ENCODE results near the gene L3MBTL4. TPM values are rescaled to one million over a fixed set of nuclear protein-coding genes. Genes with fewer than 3 reads are reported as not detected.

L3MBTL4 gene
- total RNA-seq, 1 experiment from 2014 or later, result 0.87 TPM

- no peak for TF ChIP-seq TCF7L2 (IDR thresholded peaks at IDR 0.05; ENCODE audit: low read depth, low read length)
- TF ChIP-seq SIN3A (IDR thresholded peaks at IDR 0.05; ENCODE audit: borderline replicate concordance, insufficient read depth, low read depth, low read length), result no peak
- no peak for TF ChIP-seq POLR2AphosphoS5 (IDR thresholded peaks at IDR 0.05; ENCODE audit: low read depth, low read length)
- TF ChIP-seq REST (IDR thresholded peaks at IDR 0.05; ENCODE audit: insufficient read depth in 1 of 2, low read depth in 2 of 2, low read length in 1 of 2), result no peak
- no peak for TF ChIP-seq CTCF (IDR thresholded peaks at IDR 0.05)
- Histone ChIP-seq H3K4me3 (ENCODE audit: low read depth in 2 of 2, low read length in 2 of 2) (no peak overlapping the region), H3K4me1 (ENCODE audit: control insufficient read depth, insufficient read depth, low read length) (no peaks in the 10 kb centered on the region), H3K9me3 (ENCODE audit: control insufficient read depth, insufficient read depth, low read depth, low read length) (no peaks in the 10 kb centered on the region), H3K36me3 (ENCODE audit: control insufficient read depth, insufficient read depth, low read length) (no peaks in the 10 kb centered on the region), H3K27me3 (ENCODE audit: control insufficient read depth, insufficient read depth, low read length) (no peaks in the 10 kb centered on the region), H3K27ac (ENCODE audit: low read length) (no peak overlapping the region)
- DNase-seq (ENCODE audit: low read depth, low spot score) (no peak), ATAC-seq (no peak)
- ChIA-PET POLR2A (no interaction called here), CTCF (interaction anchor here (0.7 kb wide), 1 partner anchor 24 kb away, joined by 3 read pairs; no protein-coding TSS in a partner anchor)
- intact Hi-C loops (cut with micrococcal nuclease; ENCODE audit: unreplicated experiment), result no loop called here
- BruUV-seq (replicated peaks), result no TSS peak
- in situ Hi-C loops (cut with HindIII; ENCODE audit: low pct_unique_long_range_greater_than_20kb, low sequenced_read_pairs), result no loop called here
Observed at GRCh38 chr18:6373187-6373586, 41.5 kb downstream of the L3MBTL4 start.

- intact Hi-C loops (cut with micrococcal nuclease; ENCODE audit: unreplicated experiment) (no loop called here), in situ Hi-C loops (cut with HindIII; ENCODE audit: low pct_unique_long_range_greater_than_20kb, low sequenced_read_pairs) (no loop called here)
- TF ChIP-seq POLR2AphosphoS5 (IDR thresholded peaks at IDR 0.05; ENCODE audit: low read depth, low read length), result no peak
- TF ChIP-seq SIN3A (IDR thresholded peaks at IDR 0.05; ENCODE audit: borderline replicate concordance, insufficient read depth, low read depth, low read length), result no peak
- no peak for DNase-seq (ENCODE audit: low read depth, low spot score)
- BruUV-seq (replicated peaks), result no TSS peak
- ATAC-seq, result no peak
- POLR2A ChIA-PET, result no interaction called here
- Histone ChIP-seq H3K27ac (ENCODE audit: low read length) (no peak overlapping the region), H3K4me1 (ENCODE audit: control insufficient read depth, insufficient read depth, low read length) (no peaks in the 10 kb centered on the region), H3K9me3 (ENCODE audit: control insufficient read depth, insufficient read depth, low read depth, low read length) (no peaks in the 10 kb centered on the region), H3K4me3 (ENCODE audit: low read depth in 2 of 2, low read length in 2 of 2) (no peak overlapping the region), H3K36me3 (ENCODE audit: control insufficient read depth, insufficient read depth, low read length) (no peaks in the 10 kb centered on the region), H3K27me3 (ENCODE audit: control insufficient read depth, insufficient read depth, low read length) (no peaks in the 10 kb centered on the region)
- CTCF ChIA-PET, result no interaction called here
Observed at GRCh38 chr18:6370886-6371635, 43.6 kb downstream of the L3MBTL4 start.

GRCh38 chr18:6370410-6370809, 44.3 kb downstream of the L3MBTL4 start:
- no peaks in the 10 kb centered on the region for H3K4me1 ChIP-seq (ENCODE audit: control insufficient read depth, insufficient read depth, low read length)
- no peak for ATAC-seq
- no peaks in the 10 kb centered on the region for H3K36me3 ChIP-seq (ENCODE audit: control insufficient read depth, insufficient read depth, low read length)
- H3K9me3 ChIP-seq (ENCODE audit: control insufficient read depth, insufficient read depth, low read depth, low read length), result no peaks in the 10 kb centered on the region
- ChIA-PET CTCF (no interaction called here), POLR2A (no interaction called here)
- no peak overlapping the region for H3K27ac ChIP-seq (ENCODE audit: low read length)
- no peak overlapping the region for H3K4me3 ChIP-seq (ENCODE audit: low read depth in 2 of 2, low read length in 2 of 2)
- no peak for DNase-seq (ENCODE audit: low read depth, low spot score)
- intact Hi-C loops (cut with micrococcal nuclease; ENCODE audit: unreplicated experiment) (no loop called here), in situ Hi-C loops (cut with HindIII; ENCODE audit: low pct_unique_long_range_greater_than_20kb, low sequenced_read_pairs) (no loop called here)
- BruUV-seq (replicated peaks), result no TSS peak
- no peak for TF ChIP-seq SIN3A (IDR thresholded peaks at IDR 0.05; ENCODE audit: borderline replicate concordance, insufficient read depth, low read depth, low read length)
- TF ChIP-seq TCF7L2 (IDR thresholded peaks at IDR 0.05; ENCODE audit: low read depth, low read length), result no peak
- TF ChIP-seq POLR2AphosphoS5 (IDR thresholded peaks at IDR 0.05; ENCODE audit: low read depth, low read length), result no peak
- no peak for TF ChIP-seq REST (IDR thresholded peaks at IDR 0.05; ENCODE audit: insufficient read depth in 1 of 2, low read depth in 2 of 2, low read length in 1 of 2)
- TF ChIP-seq CTCF (IDR thresholded peaks at IDR 0.05), result no peak
- no peaks in the 10 kb centered on the region for H3K27me3 ChIP-seq (ENCODE audit: control insufficient read depth, insufficient read depth, low read length)

Measured in Panc1 (cell line).